ENCODE measurements around the gene GULP1. TPM values are rescaled to one million over a fixed set of nuclear protein-coding genes. Genes with fewer than 3 reads are reported as not detected.

GULP1 gene
- total and polyA plus RNA-seq, 2 experiments from 2014 or later = 94.6 to 181 TPM

DNA sequence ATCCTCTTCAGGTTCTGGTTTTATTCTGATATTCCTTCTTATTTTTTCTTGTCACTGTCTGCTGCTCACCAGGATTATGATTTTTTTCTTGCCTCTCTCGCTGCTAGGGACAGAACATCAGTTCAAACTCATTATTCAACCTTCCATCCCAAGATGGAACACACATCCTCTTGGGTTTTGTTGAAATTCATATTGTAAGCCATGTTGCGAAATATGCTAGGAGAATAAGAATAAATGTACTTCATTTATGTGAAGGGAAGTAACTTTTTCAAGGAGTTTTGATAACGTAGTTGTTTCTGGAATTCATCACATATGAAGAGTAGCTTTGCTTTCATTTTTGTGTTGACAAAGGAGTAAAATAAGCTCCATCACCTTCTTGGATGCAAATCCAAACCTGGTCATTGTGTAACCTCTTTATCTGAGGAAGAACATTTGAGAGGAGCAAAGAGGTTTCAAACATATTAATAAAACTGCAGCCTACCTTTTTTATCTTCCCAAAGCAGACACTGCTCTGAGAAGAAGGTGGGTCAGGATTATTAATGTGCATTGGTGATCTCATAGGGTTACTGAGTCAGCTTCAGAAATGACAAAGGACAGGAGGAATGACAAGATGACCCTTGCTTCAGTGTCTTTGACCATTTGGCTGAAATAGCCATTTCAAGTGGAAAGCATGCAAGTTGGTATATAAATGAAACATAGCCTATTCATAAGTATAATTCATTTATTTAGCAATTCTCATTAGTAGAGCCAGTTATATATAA lies 280.0 kb downstream of the GULP1 start:
- H3K4me3 Mint-ChIP-seq = no peak overlapping the region
- no peaks in the 10 kb centered on the region for H3K79me2 ChIP-seq (replicated peaks; ENCODE audit: insufficient read depth)
- TF ChIP-seq ZNF331 (CRISPR knock-in tag; IDR thresholded peaks at IDR 0.05; ENCODE audit: low read depth) (no peak), JUNB (IDR thresholded peaks at IDR 0.05; ENCODE audit: unreplicated experiment) (no peak), EZH2phosphoT487 (IDR thresholded peaks at IDR 0.05; ENCODE audit: unreplicated experiment) (no peak), POLR2AphosphoS5 (IDR thresholded peaks at IDR 0.05; ENCODE audit: low read depth) (no peak), EZH2 (IDR thresholded peaks at IDR 0.05; ENCODE audit: low read depth, unreplicated experiment) (no peak), CREB1 (CRISPR knock-in tag; IDR thresholded peaks at IDR 0.05; ENCODE audit: low read depth) (no peak), NANOG (IDR thresholded peaks at IDR 0.05; ENCODE audit: borderline replicate concordance) (no peak), STAT1 (IDR thresholded peaks at IDR 0.05; ENCODE audit: unreplicated experiment) (no peak), ZNF114 (CRISPR knock-in tag; IDR thresholded peaks at IDR 0.05) (no peak)
- TF ChIP-seq, protein P1, sequence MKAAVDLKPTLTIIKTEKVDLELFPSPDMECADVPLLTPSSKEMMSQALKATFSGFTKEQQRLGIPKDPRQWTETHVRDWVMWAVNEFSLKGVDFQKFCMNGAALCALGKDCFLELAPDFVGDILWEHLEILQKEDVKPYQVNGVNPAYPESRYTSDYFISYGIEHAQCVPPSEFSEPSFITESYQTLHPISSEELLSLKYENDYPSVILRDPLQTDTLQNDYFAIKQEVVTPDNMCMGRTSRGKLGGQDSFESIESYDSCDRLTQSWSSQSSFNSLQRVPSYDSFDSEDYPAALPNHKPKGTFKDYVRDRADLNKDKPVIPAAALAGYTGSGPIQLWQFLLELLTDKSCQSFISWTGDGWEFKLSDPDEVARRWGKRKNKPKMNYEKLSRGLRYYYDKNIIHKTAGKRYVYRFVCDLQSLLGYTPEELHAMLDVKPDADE (IDR thresholded peaks at IDR 0.05) = no peak
- TF ChIP-seq, protein P2, sequence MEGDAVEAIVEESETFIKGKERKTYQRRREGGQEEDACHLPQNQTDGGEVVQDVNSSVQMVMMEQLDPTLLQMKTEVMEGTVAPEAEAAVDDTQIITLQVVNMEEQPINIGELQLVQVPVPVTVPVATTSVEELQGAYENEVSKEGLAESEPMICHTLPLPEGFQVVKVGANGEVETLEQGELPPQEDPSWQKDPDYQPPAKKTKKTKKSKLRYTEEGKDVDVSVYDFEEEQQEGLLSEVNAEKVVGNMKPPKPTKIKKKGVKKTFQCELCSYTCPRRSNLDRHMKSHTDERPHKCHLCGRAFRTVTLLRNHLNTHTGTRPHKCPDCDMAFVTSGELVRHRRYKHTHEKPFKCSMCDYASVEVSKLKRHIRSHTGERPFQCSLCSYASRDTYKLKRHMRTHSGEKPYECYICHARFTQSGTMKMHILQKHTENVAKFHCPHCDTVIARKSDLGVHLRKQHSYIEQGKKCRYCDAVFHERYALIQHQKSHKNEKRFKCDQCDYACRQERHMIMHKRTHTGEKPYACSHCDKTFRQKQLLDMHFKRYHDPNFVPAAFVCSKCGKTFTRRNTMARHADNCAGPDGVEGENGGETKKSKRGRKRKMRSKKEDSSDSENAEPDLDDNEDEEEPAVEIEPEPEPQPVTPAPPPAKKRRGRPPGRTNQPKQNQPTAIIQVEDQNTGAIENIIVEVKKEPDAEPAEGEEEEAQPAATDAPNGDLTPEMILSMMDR (conservative IDR thresholded peaks at IDR 0.05; ENCODE audit: low read depth in 2 of 2) = no peak
- TF ChIP-seq, protein P3, sequence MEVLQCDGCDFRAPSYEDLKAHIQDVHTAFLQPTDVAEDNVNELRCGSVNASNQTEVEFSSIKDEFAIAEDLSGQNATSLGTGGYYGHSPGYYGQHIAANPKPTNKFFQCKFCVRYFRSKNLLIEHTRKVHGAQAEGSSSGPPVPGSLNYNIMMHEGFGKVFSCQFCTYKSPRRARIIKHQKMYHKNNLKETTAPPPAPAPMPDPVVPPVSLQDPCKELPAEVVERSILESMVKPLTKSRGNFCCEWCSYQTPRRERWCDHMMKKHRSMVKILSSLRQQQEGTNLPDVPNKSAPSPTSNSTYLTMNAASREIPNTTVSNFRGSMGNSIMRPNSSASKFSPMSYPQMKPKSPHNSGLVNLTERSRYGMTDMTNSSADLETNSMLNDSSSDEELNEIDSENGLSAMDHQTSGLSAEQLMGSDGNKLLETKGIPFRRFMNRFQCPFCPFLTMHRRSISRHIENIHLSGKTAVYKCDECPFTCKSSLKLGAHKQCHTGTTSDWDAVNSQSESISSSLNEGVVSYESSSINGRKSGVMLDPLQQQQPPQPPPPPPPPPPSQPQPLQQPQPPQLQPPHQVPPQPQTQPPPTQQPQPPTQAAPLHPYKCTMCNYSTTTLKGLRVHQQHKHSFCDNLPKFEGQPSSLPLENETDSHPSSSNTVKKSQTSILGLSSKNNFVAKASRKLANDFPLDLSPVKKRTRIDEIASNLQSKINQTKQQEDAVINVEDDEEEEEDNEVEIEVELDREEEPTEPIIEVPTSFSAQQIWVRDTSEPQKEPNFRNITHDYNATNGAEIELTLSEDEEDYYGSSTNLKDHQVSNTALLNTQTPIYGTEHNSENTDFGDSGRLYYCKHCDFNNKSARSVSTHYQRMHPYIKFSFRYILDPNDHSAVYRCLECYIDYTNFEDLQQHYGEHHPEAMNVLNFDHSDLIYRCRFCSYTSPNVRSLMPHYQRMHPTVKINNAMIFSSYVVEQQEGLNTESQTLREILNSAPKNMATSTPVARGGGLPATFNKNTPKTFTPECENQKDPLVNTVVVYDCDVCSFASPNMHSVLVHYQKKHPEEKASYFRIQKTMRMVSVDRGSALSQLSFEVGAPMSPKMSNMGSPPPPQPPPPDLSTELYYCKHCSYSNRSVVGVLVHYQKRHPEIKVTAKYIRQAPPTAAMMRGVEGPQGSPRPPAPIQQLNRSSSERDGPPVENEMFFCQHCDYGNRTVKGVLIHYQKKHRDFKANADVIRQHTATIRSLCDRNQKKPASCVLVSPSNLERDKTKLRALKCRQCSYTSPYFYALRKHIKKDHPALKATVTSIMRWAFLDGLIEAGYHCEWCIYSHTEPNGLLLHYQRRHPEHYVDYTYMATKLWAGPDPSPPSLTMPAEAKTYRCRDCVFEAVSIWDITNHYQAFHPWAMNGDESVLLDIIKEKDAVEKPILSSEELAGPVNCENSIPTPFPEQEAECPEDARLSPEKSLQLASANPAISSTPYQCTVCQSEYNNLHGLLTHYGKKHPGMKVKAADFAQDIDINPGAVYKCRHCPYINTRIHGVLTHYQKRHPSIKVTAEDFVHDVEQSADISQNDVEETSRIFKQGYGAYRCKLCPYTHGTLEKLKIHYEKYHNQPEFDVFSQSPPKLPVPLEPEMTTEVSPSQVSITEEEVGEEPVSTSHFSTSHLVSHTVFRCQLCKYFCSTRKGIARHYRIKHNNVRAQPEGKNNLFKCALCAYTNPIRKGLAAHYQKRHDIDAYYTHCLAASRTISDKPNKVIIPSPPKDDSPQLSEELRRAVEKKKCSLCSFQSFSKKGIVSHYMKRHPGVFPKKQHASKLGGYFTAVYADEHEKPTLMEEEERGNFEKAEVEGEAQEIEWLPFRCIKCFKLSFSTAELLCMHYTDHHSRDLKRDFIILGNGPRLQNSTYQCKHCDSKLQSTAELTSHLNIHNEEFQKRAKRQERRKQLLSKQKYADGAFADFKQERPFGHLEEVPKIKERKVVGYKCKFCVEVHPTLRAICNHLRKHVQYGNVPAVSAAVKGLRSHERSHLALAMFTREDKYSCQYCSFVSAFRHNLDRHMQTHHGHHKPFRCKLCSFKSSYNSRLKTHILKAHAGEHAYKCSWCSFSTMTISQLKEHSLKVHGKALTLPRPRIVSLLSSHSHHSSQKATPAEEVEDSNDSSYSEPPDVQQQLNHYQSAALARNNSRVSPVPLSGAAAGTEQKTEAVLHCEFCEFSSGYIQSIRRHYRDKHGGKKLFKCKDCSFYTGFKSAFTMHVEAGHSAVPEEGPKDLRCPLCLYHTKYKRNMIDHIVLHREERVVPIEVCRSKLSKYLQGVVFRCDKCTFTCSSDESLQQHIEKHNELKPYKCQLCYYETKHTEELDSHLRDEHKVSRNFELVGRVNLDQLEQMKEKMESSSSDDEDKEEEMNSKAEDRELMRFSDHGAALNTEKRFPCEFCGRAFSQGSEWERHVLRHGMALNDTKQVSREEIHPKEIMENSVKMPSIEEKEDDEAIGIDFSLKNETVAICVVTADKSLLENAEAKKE (CRISPR knock-in tag; IDR thresholded peaks at IDR 0.05) = no peak
- TF ChIP-seq, protein P4, sequence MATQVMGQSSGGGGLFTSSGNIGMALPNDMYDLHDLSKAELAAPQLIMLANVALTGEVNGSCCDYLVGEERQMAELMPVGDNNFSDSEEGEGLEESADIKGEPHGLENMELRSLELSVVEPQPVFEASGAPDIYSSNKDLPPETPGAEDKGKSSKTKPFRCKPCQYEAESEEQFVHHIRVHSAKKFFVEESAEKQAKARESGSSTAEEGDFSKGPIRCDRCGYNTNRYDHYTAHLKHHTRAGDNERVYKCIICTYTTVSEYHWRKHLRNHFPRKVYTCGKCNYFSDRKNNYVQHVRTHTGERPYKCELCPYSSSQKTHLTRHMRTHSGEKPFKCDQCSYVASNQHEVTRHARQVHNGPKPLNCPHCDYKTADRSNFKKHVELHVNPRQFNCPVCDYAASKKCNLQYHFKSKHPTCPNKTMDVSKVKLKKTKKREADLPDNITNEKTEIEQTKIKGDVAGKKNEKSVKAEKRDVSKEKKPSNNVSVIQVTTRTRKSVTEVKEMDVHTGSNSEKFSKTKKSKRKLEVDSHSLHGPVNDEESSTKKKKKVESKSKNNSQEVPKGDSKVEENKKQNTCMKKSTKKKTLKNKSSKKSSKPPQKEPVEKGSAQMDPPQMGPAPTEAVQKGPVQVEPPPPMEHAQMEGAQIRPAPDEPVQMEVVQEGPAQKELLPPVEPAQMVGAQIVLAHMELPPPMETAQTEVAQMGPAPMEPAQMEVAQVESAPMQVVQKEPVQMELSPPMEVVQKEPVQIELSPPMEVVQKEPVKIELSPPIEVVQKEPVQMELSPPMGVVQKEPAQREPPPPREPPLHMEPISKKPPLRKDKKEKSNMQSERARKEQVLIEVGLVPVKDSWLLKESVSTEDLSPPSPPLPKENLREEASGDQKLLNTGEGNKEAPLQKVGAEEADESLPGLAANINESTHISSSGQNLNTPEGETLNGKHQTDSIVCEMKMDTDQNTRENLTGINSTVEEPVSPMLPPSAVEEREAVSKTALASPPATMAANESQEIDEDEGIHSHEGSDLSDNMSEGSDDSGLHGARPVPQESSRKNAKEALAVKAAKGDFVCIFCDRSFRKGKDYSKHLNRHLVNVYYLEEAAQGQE (IDR thresholded peaks at IDR 0.05; ENCODE audit: unreplicated experiment) = no peak
- H3K36me3 ChIP-seq (ENCODE audit: insufficient read depth) = peaks cover 9% of the 10 kb centered on the region; the same call in 1 of the 2 replicates
- H3K27me3 ChIP-seq (ENCODE audit: insufficient read depth) = no peaks in the 10 kb centered on the region
- no peaks in the 10 kb centered on the region for H3F3A ChIP-seq (replicated peaks; ENCODE audit: low read depth)
- H3K4me3 ChIP-seq = no peak overlapping the region
- H3K4me2 ChIP-seq = no peak overlapping the region
- H2AFZ ChIP-seq = no peak overlapping the region
- no peaks in the 10 kb centered on the region for H3K27me3 Mint-ChIP-seq (ENCODE audit: insufficient read depth, low read depth, poor library complexity)
- no peaks in the 10 kb centered on the region for H3K4me1 ChIP-seq (ENCODE audit: insufficient read depth)
- ATAC-seq = no peak
- H3K27ac Mint-ChIP-seq = no peak overlapping the region
- H3K9me3 Mint-ChIP-seq = no peaks in the 10 kb centered on the region
- peaks cover 19% of the 10 kb centered on the region for H3K36me3 Mint-ChIP-seq (ENCODE audit: low read depth)
- no peak overlapping the region for H3K27ac ChIP-seq (ENCODE audit: low read depth)
- H3K4me1 Mint-ChIP-seq = no peaks in the 10 kb centered on the region; the same call in 2 of the 3 replicates
- H3K9me2 ChIP-seq (ENCODE audit: insufficient read depth) = no peaks in the 10 kb centered on the region
- DNase-seq (ENCODE audit: low spot score) = no peak
- no peaks in the 10 kb centered on the region for H4K20me1 ChIP-seq (replicated peaks; ENCODE audit: insufficient read depth)

Data from GM23338 (cell line).